Common myeloid progenitor, CD34-positive (primary cell): ENCODE measurements around the gene SDHAF3. TPM values are rescaled to one million over a fixed set of nuclear protein-coding genes. Genes with fewer than 3 reads are reported as not detected.
A peak's percentile ranks its signal among the peaks of the same experiment; 100 is the strongest.
"Not testable (repeated sequence)": the region's sequence is repeated elsewhere in the genome, so short reads cannot be mapped to it uniquely, and the experiment has no call there.

Source experiments
- CTCF ChIA-PET: fragments of 350-600 bp; sonication (Branson Sonifier 250); formaldehyde crosslinking; loops from one replicate; lab custom pipeline; 2021; ENCODE audit warnings: antibody characterized with exemption; lab: Charles Lee
- POLR2A ChIA-PET: fragments of 350-600 bp; sonication (Branson Sonifier 250); formaldehyde crosslinking; loops from one replicate; lab custom pipeline; 2021; ENCODE audit warnings: antibody characterized with exemption; lab: Charles Lee
- DNase-seq, 3 donors: peaks; one replicate each; pipeline versions ENCODE4 v3.0.0 to v3.0.0-alpha.2; 2013
- H3K27ac ChIP-seq, 2 experiments: 1 replicate in 1 of 2; 2 replicates in 1 of 2; pipeline ENCODE4 v1.7.0; 2013; ENCODE audit warnings: inconsistent platforms in 2 of 2, low read length in 2 of 2, mild to moderate bottlenecking in 2 of 2, low read depth in 1 of 2, moderate library complexity in 1 of 2; ENCODE audit not compliant: severe bottlenecking in 2 of 2, insufficient read depth in 1 of 2, poor library complexity in 1 of 2
- H3K27me3 ChIP-seq, 5 experiments: replicated peaks in 2 of 5; 1 replicate in 3 of 5; 2 replicates in 2 of 5; pipeline versions ENCODE4 v1.6.1 to v1.7.0; 2013; ENCODE audit warnings: low read length in 4 of 5, mild to moderate bottlenecking in 2 of 5, moderate library complexity in 2 of 5, inconsistent platforms in 1 of 5; ENCODE audit not compliant: insufficient read depth in 5 of 5, control insufficient read depth in 4 of 5
- H3K36me3 ChIP-seq, 4 experiments: 1 replicate in 2 of 4; 2 replicates in 2 of 4; pipeline versions ENCODE4 v1.6.1 to v1.7.0; 2013; ENCODE audit warnings: low read length in 3 of 4, control low read depth in 1 of 4, mild to moderate bottlenecking in 1 of 4; ENCODE audit not compliant: control insufficient read depth in 4 of 4, insufficient read depth in 4 of 4
- H3K4me1 ChIP-seq, 4 experiments: 1 replicate in 3 of 4; 2 replicates in 1 of 4; pipeline versions ENCODE4 v1.6.1 to v1.7.1; 2013; ENCODE audit warnings: low read length in 3 of 4, mild to moderate bottlenecking in 3 of 4, control low read depth in 1 of 4, inconsistent platforms in 1 of 4, moderate library complexity in 1 of 4; ENCODE audit not compliant: control insufficient read depth in 4 of 4, insufficient read depth in 4 of 4; ENCODE audit errors: control extremely low read depth in 1 of 4
- H3K4me3 ChIP-seq, 7 experiments: 1 replicate in 4 of 7; 2 replicates in 3 of 7; pipeline versions ENCODE4 v1.5.1 to v1.7.0; 2013; ENCODE audit warnings: mild to moderate bottlenecking in 7 of 7, low read length in 6 of 7, moderate library complexity in 6 of 7, inconsistent platforms in 2 of 7, low read depth in 2 of 7, control low read depth in 1 of 7; ENCODE audit not compliant: insufficient read depth in 4 of 7, control insufficient read depth in 1 of 7; ENCODE audit errors: extremely low read depth in 1 of 7
- H3K9me3 ChIP-seq, 5 experiments: 1 replicate in 4 of 5; 2 replicates in 1 of 5; pipeline versions ENCODE4 v1.6.1 to v1.7.1; 2013; ENCODE audit warnings: low read length in 4 of 5, mild to moderate bottlenecking in 2 of 5, inconsistent platforms in 1 of 5, low read depth in 1 of 5, moderate library complexity in 1 of 5; ENCODE audit not compliant: control insufficient read depth in 4 of 5, insufficient read depth in 2 of 5; ENCODE audit errors: control extremely low read depth in 1 of 5
- WGBS: methylation state at CpG from one replicate; pipeline ENCODE4 v1.1.5; 2013; ENCODE audit not compliant: insufficient coverage; 5-methylcytosine and 5-hydroxymethylcytosine counted together
- polyA plus RNA-seq: library from polyadenylated mRNA; unstranded; fragments of 120-200 nt; gene quantifications from one replicate; pipeline ENCODE4 v1.2.1, GENCODE V29; 2013

Gene SDHAF3
- polyA plus RNA-seq = 23.0 TPM

- POLR2A ChIA-PET = interaction anchor here (0.6 to 1.1 kb wide), 2 partner anchors 9 to 24 kb away, joined by 3 to 4 read pairs; no protein-coding TSS in a partner anchor
- WGBS = 0% methylated on average over 49 of the region's 59 CpGs
Measured at GRCh38 chr7:97117372-97118188, at the start of gene SDHAF3. Gene SDHAF3, plus strand, starts transcription at chr7:97117698. Its CDS starts 26 bp downstream, at chr7:97117724.

GRCh38 chr7:97072025-97072424, 45.5 kb upstream of the SDHAF3 start:
- H3K27me3 ChIP-seq, H3K27ac ChIP-seq, H3K4me3 ChIP-seq, H3K9me3 ChIP-seq, DNase-seq, POLR2A ChIA-PET, CTCF ChIA-PET, H3K4me1 ChIP-seq, H3K36me3 ChIP-seq: not testable (repeated sequence)
- WGBS = 100% methylated on average over 1 of the region's 2 CpGs

More at GRCh38 chr7:97117372-97118188, at the start of gene SDHAF3:
- CTCF ChIA-PET = interaction anchor here (1.0 to 2.1 kb wide), 5 partner anchors 9 to 1016 kb away, joined by 3 to 16 read pairs (median 4); no protein-coding TSS in a partner anchor
- peak; percentile 99 to 100 (median 100) for DNase-seq
- Histone ChIP-seq H3K4me3 (peak within 1 kb of the TSS; percentile 72 to 97 (median 82)), H3K4me1 (peaks cover 14 to 38% (median 23%) of the 10 kb centered on the region in 4 experiments), H3K9me3 (no peaks in the 10 kb centered on the region), H3K36me3 (no peaks in the 10 kb centered on the region), H3K27me3 (no peaks in the 10 kb centered on the region), H3K27ac (peak within 1 kb of the TSS; percentile 27 to 83)

- H3K9me3 ChIP-seq = no peaks in the 10 kb centered on the region
- H3K27me3 ChIP-seq = peaks cover 0 to 3% (median 0%) of the 10 kb centered on the region in 5 experiments
- H3K27ac ChIP-seq = no peak overlapping the region
- CTCF ChIA-PET = interaction anchor here (1.0 to 1.3 kb wide), 4 partner anchors 9 to 1088 kb away, joined by 3 to 5 read pairs (median 3); no protein-coding TSS in a partner anchor
- 70% methylated on average over 5 of the region's 7 CpGs for WGBS
- H3K36me3 ChIP-seq = no peaks in the 10 kb centered on the region
- DNase-seq = no peak
- POLR2A ChIA-PET = no interaction called here
- H3K4me1 ChIP-seq = no peaks in the 10 kb centered on the region
- H3K4me3 ChIP-seq = no peak overlapping the region
Measured at GRCh38 chr7:97075928-97076327, 41.6 kb upstream of the SDHAF3 start.

GRCh38 chr7:97078023-97078969, 39.2 kb upstream of the SDHAF3 start:
- H3K4me1 ChIP-seq = no peaks in the 10 kb centered on the region
- no peak overlapping the region for H3K27ac ChIP-seq
- CTCF ChIA-PET = no interaction called here
- 93% methylated on average over 8 of the region's 9 CpGs for WGBS
- no peak overlapping the region for H3K4me3 ChIP-seq
- POLR2A ChIA-PET = no interaction called here
- peaks cover 0 to under 1% (median 0%) of the 10 kb centered on the region in 5 experiments for H3K9me3 ChIP-seq
- H3K27me3 ChIP-seq = peaks cover 0 to 3% (median 0%) of the 10 kb centered on the region in 5 experiments
- no peaks in the 10 kb centered on the region for H3K36me3 ChIP-seq
- no peak for DNase-seq

- POLR2A ChIA-PET = no interaction called here
- CTCF ChIA-PET = no interaction called here
- Histone ChIP-seq H3K36me3 (no peaks in the 10 kb centered on the region), H3K9me3 (peaks cover 0 to 1% (median 0%) of the 10 kb centered on the region in 5 experiments), H3K27me3 (peaks cover 0 to 3% (median 0%) of the 10 kb centered on the region in 5 experiments), H3K4me1 (no peaks in the 10 kb centered on the region), H3K27ac (no peak overlapping the region), H3K4me3 (no peak overlapping the region)
- 97% methylated on average over 3 of the region's 4 CpGs for WGBS
- DNase-seq = no peak
Measured at GRCh38 chr7:97079300-97079699, 38.2 kb upstream of the SDHAF3 start.

GRCh38 chr7:97081521-97082300, 35.8 kb upstream of the SDHAF3 start:
- POLR2A ChIA-PET = no interaction called here
- H3K4me1 ChIP-seq = no peaks in the 10 kb centered on the region

More at GRCh38 chr7:97081521-97082300, 35.8 kb upstream of the SDHAF3 start:
- Histone ChIP-seq H3K36me3 (no peaks in the 10 kb centered on the region), H3K27ac (no peak overlapping the region), H3K27me3 (peaks cover 0 to 3% (median 0%) of the 10 kb centered on the region in 5 experiments), H3K4me3 (no peak overlapping the region), H3K9me3 (peaks cover 0 to 1% (median 0%) of the 10 kb centered on the region in 5 experiments)
- no peak for DNase-seq
- CTCF ChIA-PET = interaction anchor here (1.2 to 1.4 kb wide), 2 partner anchors 10 to 15 kb away, joined by 3 to 4 read pairs; no protein-coding TSS in a partner anchor
- no CpG with 5 or more reads among the region's 3 CpGs for WGBS
